Peyer's patch (tissue), 4 donors: ENCODE data around the gene FNDC4.

Experiments
- POLR2A ChIP-seq, 2 donors: fragments of 450-650 bp; IDR thresholded peaks; one replicate each; pipeline ENCODE4 v1.5.1; 2017; ENCODE audit warnings: antibody characterized with exemption in 2 of 2, mild to moderate bottlenecking in 2 of 2, moderate library complexity in 2 of 2
- TF ChIP-seq, protein P1 (sequence below), 6 experiments: fragments of 450-650 bp in 4 of 6; fragments of 200-600 bp in 2 of 6; sonication (generic) in 1 of 6; IDR thresholded peaks; one replicate each; pipeline ENCODE4 v1.5.1; 2017 to 2019; ENCODE audit warnings: antibody characterized with exemption in 6 of 6, mild to moderate bottlenecking in 3 of 6, moderate library complexity in 1 of 6

DNA sequence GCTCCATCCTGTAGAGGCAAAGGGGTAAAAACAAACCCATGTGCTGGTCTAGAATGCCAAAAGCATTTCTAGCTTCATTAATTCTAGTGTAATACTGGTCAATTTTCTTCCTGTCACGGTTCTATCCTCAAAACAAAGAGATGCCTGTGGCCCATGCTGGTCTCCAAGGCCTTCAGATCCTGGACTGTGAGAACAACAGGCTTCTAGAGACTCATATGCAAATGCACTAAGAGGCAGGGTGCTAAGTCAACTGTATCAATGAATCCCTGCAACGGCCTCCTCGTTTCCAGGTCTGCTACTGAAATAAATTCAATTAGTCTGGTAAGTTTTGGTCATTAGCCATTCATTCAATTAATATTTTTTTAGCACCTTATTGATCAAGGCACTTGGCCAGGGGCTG lies 9.5 kb downstream of the FNDC4 start:
- TF ChIP-seq POLR2A (IDR thresholded peaks at IDR 0.05) = no peak
- TF ChIP-seq, protein P1, sequence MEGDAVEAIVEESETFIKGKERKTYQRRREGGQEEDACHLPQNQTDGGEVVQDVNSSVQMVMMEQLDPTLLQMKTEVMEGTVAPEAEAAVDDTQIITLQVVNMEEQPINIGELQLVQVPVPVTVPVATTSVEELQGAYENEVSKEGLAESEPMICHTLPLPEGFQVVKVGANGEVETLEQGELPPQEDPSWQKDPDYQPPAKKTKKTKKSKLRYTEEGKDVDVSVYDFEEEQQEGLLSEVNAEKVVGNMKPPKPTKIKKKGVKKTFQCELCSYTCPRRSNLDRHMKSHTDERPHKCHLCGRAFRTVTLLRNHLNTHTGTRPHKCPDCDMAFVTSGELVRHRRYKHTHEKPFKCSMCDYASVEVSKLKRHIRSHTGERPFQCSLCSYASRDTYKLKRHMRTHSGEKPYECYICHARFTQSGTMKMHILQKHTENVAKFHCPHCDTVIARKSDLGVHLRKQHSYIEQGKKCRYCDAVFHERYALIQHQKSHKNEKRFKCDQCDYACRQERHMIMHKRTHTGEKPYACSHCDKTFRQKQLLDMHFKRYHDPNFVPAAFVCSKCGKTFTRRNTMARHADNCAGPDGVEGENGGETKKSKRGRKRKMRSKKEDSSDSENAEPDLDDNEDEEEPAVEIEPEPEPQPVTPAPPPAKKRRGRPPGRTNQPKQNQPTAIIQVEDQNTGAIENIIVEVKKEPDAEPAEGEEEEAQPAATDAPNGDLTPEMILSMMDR (IDR thresholded peaks at IDR 0.05) = no peak
